HepG2 (cell line): ENCODE results near the gene SLA2. TPM values are rescaled to one million over a fixed set of nuclear protein-coding genes. Genes with fewer than 3 reads are reported as not detected.

Experiments used
- ELF1 ChIP-seq: sonication (generic); formaldehyde crosslinking; IDR thresholded peaks from 2 replicates; pipeline ENCODE4 v1.4.0; 2020; ENCODE audit warnings: missing genetic modification reagents
- JUNB ChIP-seq: sonication (generic); formaldehyde crosslinking; IDR thresholded peaks from 2 replicates; pipeline ENCODE4 v1.8.0; 2022; ENCODE audit warnings: missing genetic modification reagents, mild to moderate bottlenecking, borderline replicate concordance
- KDM2A ChIP-seq: sonication (generic); formaldehyde crosslinking; IDR thresholded peaks from 2 replicates; pipeline ENCODE4 v1.4.0; 2020; ENCODE audit warnings: low read depth, missing genetic modification reagents, borderline replicate concordance
- MTA3 ChIP-seq: sonication (generic); formaldehyde crosslinking; IDR thresholded peaks from 2 replicates; pipeline ENCODE4 v1.4.0; 2020; ENCODE audit warnings: missing genetic modification reagents
- SAP130 ChIP-seq: IDR thresholded peaks from 2 replicates; pipeline ENCODE4 v1.6.1; 2016; ENCODE audit warnings: low read depth
- ZNF383 ChIP-seq: sonication (generic); formaldehyde crosslinking; IDR thresholded peaks from 2 replicates; pipeline ENCODE4 v1.4.0; 2020; ENCODE audit warnings: missing genetic modification reagents, mild to moderate bottlenecking, borderline replicate concordance
- ZNF652 ChIP-seq: IDR thresholded peaks from 2 replicates; pipeline ENCODE4 v1.6.1; 2016; ENCODE audit warnings: low read depth, borderline replicate concordance
- polyA plus RNA-seq, 8 experiments: library from polyadenylated mRNA; depleted of rRNA in 3 of 8; stranded (reverse) in 7 of 8; unstranded in 1 of 8; fragments of >200 nt; fragmentation: Illumina TruSeq in 4 of 8; extraction: Trizol in 4 of 8; gene quantifications; 2 replicates each; pipeline versions ENCODE4 v1.2.1 to v1.2.3, GENCODE V29; 2011 to 2016; ENCODE audit warnings: low read depth in 4 of 8, missing spikeins in 1 of 8, mixed read lengths in 1 of 8; ENCODE audit not compliant: insufficient read depth in 1 of 8
- total RNA-seq, 5 experiments: library from RNA; depleted of rRNA; stranded (reverse); fragments of >200 nt; fragmentation: Illumina TruSeq; extraction: Trizol; gene quantifications; 2 replicates each; pipeline ENCODE4 v1.2.3, GENCODE V29; 2016; ENCODE audit warnings: low read depth in 1 of 5
- TF ChIP-seq, protein P1 (sequence below): sonication (generic); formaldehyde crosslinking; IDR thresholded peaks from 2 replicates; pipeline ENCODE4 v1.5.1; 2020; ENCODE audit warnings: mild to moderate bottlenecking, missing genetic modification reagents, borderline replicate concordance
- TF ChIP-seq, protein P2 (sequence below), 2 experiments: fragments of 450-650 bp in 1 of 2; sonication (generic) in 1 of 2; formaldehyde crosslinking in 1 of 2; IDR thresholded peaks; 2 replicates each; pipeline versions ENCODE4 v1.6.1 to v1.8.0; 2016 to 2022; ENCODE audit warnings: antibody characterized with exemption in 1 of 2, mild to moderate bottlenecking in 1 of 2, missing genetic modification reagents in 1 of 2
- TF ChIP-seq, protein P3 (sequence below): sonication (generic); formaldehyde crosslinking; IDR thresholded peaks from 2 replicates; pipeline ENCODE4 v1.4.0; 2020; ENCODE audit warnings: missing genetic modification reagents

The SLA2 gene
- total and polyA plus RNA-seq, 2 of the 13 experiments (the other 11 are each of a cell fraction or from before 2014, with no cell fraction given) = 1.6 to 3.6 TPM

DNA sequence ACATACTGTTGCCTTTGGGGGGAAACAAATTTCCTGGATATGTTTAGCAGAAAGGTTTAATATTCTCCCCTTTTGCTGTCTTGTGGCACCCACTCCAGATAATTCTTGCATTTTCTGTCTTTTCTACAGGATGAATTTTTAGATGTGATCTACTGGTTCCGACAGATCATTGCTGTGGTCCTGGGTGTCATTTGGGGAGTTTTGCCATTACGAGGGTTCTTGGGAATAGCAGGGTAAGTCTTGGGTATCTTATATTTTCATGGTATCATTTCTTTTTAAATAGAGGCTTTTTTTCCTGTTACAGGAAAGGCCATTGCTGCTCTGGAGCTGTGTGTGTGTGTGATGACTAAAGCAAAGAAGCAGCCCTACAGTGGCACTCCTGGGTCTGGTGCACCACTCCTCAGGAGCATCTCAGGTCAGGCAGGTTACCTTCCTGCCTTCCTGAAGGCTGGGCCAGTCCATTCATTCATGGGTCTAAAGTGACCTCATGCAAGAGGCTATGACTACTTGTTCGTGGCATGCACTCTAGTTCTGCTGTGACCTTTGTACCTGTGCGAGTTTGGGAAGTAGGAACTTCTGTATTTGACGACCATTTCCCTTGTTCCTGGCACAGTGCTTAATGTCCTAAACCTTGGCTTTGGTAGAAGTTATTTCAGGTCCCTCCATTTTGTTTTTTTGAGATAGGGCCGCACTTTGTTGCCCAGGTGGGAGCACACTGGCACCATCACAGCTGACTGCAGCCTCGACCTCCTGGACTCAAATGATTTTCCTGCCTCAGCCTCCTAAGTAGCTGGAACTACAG lies 38.2 kb downstream of the SLA2 start (continued):
- TF ChIP-seq, protein P1, sequence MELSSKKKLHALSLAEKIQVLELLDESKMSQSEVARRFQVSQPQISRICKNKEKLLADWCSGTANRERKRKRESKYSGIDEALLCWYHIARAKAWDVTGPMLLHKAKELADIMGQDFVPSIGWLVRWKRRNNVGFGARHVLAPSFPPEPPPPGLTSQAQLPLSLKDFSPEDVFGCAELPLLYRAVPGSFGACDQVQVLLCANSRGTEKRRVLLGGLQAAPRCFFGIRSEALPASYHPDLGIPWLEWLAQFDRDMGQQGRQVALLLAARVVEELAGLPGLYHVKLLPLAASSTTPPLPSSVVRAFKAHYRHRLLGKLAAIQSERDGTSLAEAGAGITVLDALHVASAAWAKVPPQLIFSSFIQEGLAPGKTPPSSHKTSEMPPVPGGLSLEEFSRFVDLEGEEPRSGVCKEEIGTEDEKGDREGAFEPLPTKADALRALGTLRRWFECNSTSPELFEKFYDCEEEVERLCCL (CRISPR knock-in tag) = no peak
- TF ChIP-seq, protein P2, sequence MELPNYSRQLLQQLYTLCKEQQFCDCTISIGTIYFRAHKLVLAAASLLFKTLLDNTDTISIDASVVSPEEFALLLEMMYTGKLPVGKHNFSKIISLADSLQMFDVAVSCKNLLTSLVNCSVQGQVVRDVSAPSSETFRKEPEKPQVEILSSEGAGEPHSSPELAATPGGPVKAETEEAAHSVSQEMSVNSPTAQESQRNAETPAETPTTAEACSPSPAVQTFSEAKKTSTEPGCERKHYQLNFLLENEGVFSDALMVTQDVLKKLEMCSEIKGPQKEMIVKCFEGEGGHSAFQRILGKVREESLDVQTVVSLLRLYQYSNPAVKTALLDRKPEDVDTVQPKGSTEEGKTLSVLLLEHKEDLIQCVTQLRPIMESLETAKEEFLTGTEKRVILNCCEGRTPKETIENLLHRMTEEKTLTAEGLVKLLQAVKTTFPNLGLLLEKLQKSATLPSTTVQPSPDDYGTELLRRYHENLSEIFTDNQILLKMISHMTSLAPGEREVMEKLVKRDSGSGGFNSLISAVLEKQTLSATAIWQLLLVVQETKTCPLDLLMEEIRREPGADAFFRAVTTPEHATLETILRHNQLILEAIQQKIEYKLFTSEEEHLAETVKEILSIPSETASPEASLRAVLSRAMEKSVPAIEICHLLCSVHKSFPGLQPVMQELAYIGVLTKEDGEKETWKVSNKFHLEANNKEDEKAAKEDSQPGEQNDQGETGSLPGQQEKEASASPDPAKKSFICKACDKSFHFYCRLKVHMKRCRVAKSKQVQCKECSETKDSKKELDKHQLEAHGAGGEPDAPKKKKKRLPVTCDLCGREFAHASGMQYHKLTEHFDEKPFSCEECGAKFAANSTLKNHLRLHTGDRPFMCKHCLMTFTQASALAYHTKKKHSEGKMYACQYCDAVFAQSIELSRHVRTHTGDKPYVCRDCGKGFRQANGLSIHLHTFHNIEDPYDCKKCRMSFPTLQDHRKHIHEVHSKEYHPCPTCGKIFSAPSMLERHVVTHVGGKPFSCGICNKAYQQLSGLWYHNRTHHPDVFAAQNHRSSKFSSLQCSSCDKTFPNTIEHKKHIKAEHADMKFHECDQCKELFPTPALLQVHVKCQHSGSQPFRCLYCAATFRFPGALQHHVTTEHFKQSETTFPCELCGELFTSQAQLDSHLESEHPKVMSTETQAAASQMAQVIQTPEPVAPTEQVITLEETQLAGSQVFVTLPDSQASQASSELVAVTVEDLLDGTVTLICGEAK (IDR thresholded peaks at IDR 0.05) = no peak; the same call in 1 of the 2 replicates
- TF ChIP-seq, protein P2 (CRISPR knock-in tag; IDR thresholded peaks at IDR 0.05) = no peak
- no peak; the same call in 1 of the 2 replicates for TF ChIP-seq KDM2A (CRISPR knock-in tag)
- TF ChIP-seq ELF1 (CRISPR knock-in tag) = peak; percentile 50
- no peak; the same call in 1 of the 2 replicates for TF ChIP-seq JUNB (CRISPR knock-in tag)
- no peak for TF ChIP-seq MTA3 (CRISPR knock-in tag)
- TF ChIP-seq ZNF652 (CRISPR knock-in tag) = no peak
- peak; percentile 97 for TF ChIP-seq SAP130 (CRISPR knock-in tag)
- TF ChIP-seq, protein P3, sequence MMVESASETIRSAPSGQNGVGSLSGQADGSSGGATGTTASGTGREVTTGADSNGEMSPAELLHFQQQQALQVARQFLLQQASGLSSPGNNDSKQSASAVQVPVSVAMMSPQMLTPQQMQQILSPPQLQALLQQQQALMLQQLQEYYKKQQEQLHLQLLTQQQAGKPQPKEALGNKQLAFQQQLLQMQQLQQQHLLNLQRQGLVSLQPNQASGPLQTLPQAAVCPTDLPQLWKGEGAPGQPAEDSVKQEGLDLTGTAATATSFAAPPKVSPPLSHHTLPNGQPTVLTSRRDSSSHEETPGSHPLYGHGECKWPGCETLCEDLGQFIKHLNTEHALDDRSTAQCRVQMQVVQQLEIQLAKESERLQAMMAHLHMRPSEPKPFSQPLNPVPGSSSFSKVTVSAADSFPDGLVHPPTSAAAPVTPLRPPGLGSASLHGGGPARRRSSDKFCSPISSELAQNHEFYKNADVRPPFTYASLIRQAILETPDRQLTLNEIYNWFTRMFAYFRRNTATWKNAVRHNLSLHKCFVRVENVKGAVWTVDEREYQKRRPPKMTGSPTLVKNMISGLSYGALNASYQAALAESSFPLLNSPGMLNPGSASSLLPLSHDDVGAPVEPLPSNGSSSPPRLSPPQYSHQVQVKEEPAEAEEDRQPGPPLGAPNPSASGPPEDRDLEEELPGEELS (CRISPR knock-in tag) = no peak
- TF ChIP-seq ZNF383 (CRISPR knock-in tag) = no peak
